ENCODE results near the gene STIL.
"Not testable (repeated sequence)": the region's sequence is repeated elsewhere in the genome, so short reads cannot be mapped to it uniquely, and the experiment has no call there.

STIL gene

GRCh38 chr1:47223174-47223920, 90.6 kb downstream of the STIL start:
- DNase-seq (ENCODE audit: insufficient read length, low spot score) (no peak), FAIRE-seq (no peak)

GRCh38 chr1:47222476-47222875, 91.5 kb downstream of the STIL start:
- DNase-seq (ENCODE audit: insufficient read length, low spot score), result no peak
- no peak for FAIRE-seq

- no peak for FAIRE-seq
- DNase-seq (ENCODE audit: insufficient read length, low spot score), result no peak
Observed at GRCh38 chr1:47219590-47220220, 94.2 kb downstream of the STIL start.

- DNase-seq (ENCODE audit: insufficient read length, low spot score) (no peak), FAIRE-seq (no peak)
Observed at GRCh38 chr1:47219001-47219400, 94.9 kb downstream of the STIL start.

GRCh38 chr1:47216278-47217059, 97.5 kb downstream of the STIL start:
- no peak for FAIRE-seq
- DNase-seq (ENCODE audit: insufficient read length, low spot score), result no peak

- FAIRE-seq (no peak), DNase-seq (ENCODE audit: insufficient read length, low spot score) (no peak)
Observed at GRCh38 chr1:47215713-47216112, 98.2 kb downstream of the STIL start.

- FAIRE-seq (no peak), DNase-seq (ENCODE audit: insufficient read length, low spot score) (no peak)
Observed at GRCh38 chr1:47214549-47214948, 99.4 kb downstream of the STIL start.

- DNase-seq (ENCODE audit: insufficient read length, low spot score) (no peak), FAIRE-seq (no peak)
Observed at GRCh38 chr1:47213230-47213963, 100.5 kb downstream of the STIL start.

- no peak for DNase-seq (ENCODE audit: insufficient read length, low spot score)
- FAIRE-seq, result no peak
Observed at GRCh38 chr1:47212636-47213229, 101.2 kb downstream of the STIL start.

GRCh38 chr1:47211796-47212269, 102.1 kb downstream of the STIL start:
- DNase-seq (ENCODE audit: insufficient read length, low spot score), result no peak
- FAIRE-seq, result no peak

- DNase-seq (ENCODE audit: insufficient read length, low spot score) (no peak), FAIRE-seq (no peak)
Observed at GRCh38 chr1:47210666-47211065, 103.3 kb downstream of the STIL start.

GRCh38 chr1:47209725-47210325, 104.1 kb downstream of the STIL start:
- DNase-seq (ENCODE audit: insufficient read length, low spot score) (no peak), FAIRE-seq (no peak)

- FAIRE-seq, result no peak
- DNase-seq (ENCODE audit: insufficient read length, low spot score), result no peak
Observed at GRCh38 chr1:47209091-47209490, 104.9 kb downstream of the STIL start.

GRCh38 chr1:47208374-47208850, 105.5 kb downstream of the STIL start:
- no peak for DNase-seq (ENCODE audit: insufficient read length, low spot score)
- no peak for FAIRE-seq

- FAIRE-seq, result no peak
- DNase-seq (ENCODE audit: insufficient read length, low spot score), result no peak
Observed at GRCh38 chr1:47207803-47208373, 106.1 kb downstream of the STIL start.

GRCh38 chr1:47205918-47206317, 108.0 kb downstream of the STIL start:
- DNase-seq (ENCODE audit: insufficient read length, low spot score), result no peak
- FAIRE-seq, result no peak

- FAIRE-seq; DNase-seq (ENCODE audit: insufficient read length, low spot score): not testable (repeated sequence)
Observed at GRCh38 chr1:47203504-47203903, 110.4 kb downstream of the STIL start.

- FAIRE-seq, result no peak
- no peak for DNase-seq (ENCODE audit: insufficient read length, low spot score)
Observed at GRCh38 chr1:47201179-47201578, 112.8 kb downstream of the STIL start.

All from HTR-8/SVneo (cell line).